Measurements from ENCODE around the gene MACROD1.

MACROD1 gene

DNA sequence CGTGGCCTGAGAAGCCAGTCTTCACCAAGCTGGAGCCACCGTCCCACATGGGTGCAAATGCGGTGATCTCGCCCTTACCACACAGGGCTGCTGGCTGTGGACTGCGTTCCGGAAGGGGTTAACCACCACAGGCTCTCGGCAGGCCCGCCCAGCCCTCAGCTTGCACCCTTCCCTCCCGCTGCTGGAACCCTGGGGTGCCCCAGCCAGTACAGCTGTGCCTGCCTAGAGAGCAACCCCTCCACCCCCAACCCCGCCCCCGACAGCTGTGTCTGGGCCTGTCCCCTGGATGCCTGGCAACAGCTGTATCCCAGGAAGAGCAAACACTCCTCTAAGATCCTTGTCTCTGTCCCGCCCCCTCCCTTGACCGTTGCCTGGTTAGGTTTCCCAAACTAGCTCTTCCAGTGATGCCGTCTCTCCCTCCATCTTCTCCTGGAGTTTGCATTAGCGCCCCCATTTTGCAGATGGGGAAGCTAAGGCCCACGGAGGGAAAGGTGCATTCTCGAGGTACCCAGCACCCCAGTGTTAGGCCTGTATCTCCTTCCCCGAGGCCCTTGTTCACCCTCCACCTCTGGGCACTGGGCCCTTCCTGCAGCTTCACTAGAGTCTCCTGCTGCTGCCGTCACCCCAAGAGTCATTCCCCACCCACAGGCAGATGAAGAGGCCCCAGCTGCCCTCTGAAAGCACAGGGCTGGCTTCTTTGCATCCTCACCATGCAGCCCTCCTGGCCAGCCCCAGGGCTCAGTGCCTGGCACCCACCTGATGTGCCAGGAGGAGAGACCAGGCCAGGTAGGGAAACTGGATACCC is 204.1 kb downstream of the MACROD1 start:
- DNase-seq (ENCODE audit: low spot score): peak; percentile 73

DNA sequence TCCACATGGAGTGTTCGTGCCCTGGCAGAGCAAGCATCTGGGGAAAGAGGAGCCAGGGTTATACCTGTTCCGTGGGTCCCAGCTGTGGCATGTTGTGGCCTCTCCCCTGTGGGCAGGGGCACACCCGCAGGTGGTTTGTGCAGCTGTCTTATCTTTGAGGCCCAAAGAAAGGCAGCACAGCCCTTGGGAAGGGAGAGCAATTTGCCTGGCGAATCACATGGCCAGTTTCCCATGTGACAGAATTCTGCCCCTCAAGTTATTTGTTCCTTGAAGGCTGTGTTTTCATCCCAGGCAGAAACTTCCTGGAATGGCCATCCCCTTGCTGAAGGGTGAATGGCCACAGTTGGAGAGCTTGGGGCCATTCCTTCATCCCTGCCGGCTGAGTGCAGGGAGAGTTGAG is 207.9 kb downstream of the MACROD1 start:
- DNase-seq (ENCODE audit: low spot score): no peak

DNA sequence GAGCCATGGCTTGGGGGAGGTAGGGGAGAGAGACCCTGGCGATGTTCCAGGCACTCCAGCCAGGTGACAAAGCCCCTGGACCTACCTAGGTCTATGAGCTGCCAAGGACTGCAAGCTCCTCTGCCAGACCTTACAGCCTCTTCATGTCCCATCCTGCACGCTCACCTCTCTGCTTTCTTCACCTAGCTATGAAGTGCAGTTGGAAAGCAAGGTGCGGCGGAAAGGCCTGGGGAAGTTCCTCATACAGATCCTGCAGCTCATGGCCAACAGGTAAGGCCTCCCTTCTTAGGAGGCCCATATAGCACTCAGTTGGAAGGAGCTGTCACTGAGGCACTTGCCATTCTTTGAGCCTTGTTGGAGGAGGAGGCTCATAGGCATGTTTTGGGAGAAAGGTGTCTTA is 213.3 kb downstream of the MACROD1 start:
- no peak for DNase-seq (ENCODE audit: low spot score)

DNA sequence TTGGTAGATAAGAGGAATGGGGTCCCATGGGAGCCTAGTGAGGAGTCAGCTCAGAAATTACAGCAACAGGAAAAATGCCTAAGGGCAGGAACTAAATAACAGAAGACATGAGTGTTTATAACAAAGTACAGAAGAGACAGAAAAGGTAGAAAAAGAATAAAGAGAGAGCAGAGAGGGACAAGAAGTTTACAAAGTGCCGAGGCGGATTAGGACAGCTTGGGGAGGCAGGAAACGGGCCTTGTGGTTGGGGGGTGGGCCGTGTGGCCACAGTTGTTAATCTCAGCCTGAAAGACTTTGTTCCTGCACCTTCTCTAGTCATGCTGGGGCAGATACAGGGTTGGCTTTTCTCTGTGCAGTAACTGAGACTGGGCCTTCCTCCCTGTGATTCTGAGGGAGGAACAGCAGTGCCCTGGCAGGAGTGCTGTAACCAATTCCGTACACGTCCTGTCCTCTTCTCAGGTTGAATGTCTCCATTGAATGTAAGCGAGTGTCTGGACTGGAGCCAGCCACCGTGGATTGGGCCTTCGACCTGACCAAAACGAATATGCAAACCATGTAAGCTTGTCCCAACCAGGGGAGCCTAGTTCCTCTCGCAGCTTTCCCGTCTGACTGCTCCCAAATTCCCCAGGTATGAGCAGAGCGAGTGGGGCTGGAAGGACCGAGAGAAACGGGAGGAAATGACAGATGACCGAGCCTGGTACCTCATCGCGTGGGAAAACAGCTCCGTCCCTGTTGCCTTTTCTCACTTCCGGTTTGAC is 214.0 kb downstream of the MACROD1 start:
- DNase-seq (ENCODE audit: low spot score): no peak
